ENCODE data around the gene SPOCK2. TPM values are rescaled to one million over a fixed set of nuclear protein-coding genes. Genes with fewer than 3 reads are reported as not detected.

The SPOCK2 gene
- total and polyA plus RNA-seq, 2 donors (not counting 1 experiment from before 2014, with no cell fraction given), result 39.1 to 139 TPM

GRCh38 chr10:72009051-72009424 lies 79.3 kb downstream of the SPOCK2 start:
- CTCF ChIA-PET, result no interaction called here

More at GRCh38 chr10:72009051-72009424, 79.3 kb downstream of the SPOCK2 start:
- Histone ChIP-seq H3K27me3 (replicated peaks in 1 of 4; ENCODE audit: control extremely low read depth in 1 of 4, control insufficient read depth in 3 of 4, insufficient read depth in 4 of 4, low read length in 3 of 4) (no peaks in the 10 kb centered on the region), H2AFZ (ENCODE audit: insufficient read depth, low read depth, low read length, poor library complexity, severe bottlenecking) (no peak overlapping the region), H4K20me1 (ENCODE audit: control insufficient read depth, insufficient read depth, low read length, poor library complexity, severe bottlenecking) (no peaks in the 10 kb centered on the region), H3K9me3 (ENCODE audit: control extremely low read depth in 1 of 3, control insufficient read depth in 2 of 3, insufficient read depth in 1 of 3, low read length in 2 of 3) (peaks cover 0 to 14% (median 0%) of the 10 kb centered on the region in 3 donors), H3K4me1 (ENCODE audit: control insufficient read depth in 2 of 2, insufficient read depth in 2 of 2, low read length in 2 of 2) (no peaks in the 10 kb centered on the region), H3K27ac (ENCODE audit: low read length in 2 of 2) (no peak overlapping the region), H3K79me2 (ENCODE audit: control insufficient read depth, insufficient read depth, low read length) (no peaks in the 10 kb centered on the region), H3K4me2 (replicated peaks; ENCODE audit: low read depth, low read length, poor library complexity, severe bottlenecking) (no peak overlapping the region), H3K9ac (ENCODE audit: low read length) (no peak overlapping the region), H3K36me3 (replicated peaks in 1 of 2; ENCODE audit: control extremely low read depth in 1 of 2, control insufficient read depth in 1 of 2, extremely low read depth in 1 of 2, insufficient read depth in 2 of 2, low read length in 1 of 2) (no peaks in the 10 kb centered on the region), H3K4me3 (ENCODE audit: control extremely low read depth in 1 of 5, extremely low read depth in 1 of 5, insufficient read depth in 1 of 5, low read depth in 2 of 5, low read length in 4 of 5) (no peak overlapping the region)
- H3K4me3 Mint-ChIP-seq, result no peak overlapping the region
- intact Hi-C loops (cut with micrococcal nuclease), result no loop called here
- no peak for ATAC-seq (ENCODE audit: low read depth)
- no peaks in the 10 kb centered on the region for H3K9me3 Mint-ChIP-seq (ENCODE audit: insufficient read depth)
- peaks cover 3% of the 10 kb centered on the region for H3K27me3 Mint-ChIP-seq
- WGBS (ENCODE audit: insufficient coverage), result 93% methylated on average over 7 of the region's 9 CpGs
- TF ChIP-seq, protein P1, sequence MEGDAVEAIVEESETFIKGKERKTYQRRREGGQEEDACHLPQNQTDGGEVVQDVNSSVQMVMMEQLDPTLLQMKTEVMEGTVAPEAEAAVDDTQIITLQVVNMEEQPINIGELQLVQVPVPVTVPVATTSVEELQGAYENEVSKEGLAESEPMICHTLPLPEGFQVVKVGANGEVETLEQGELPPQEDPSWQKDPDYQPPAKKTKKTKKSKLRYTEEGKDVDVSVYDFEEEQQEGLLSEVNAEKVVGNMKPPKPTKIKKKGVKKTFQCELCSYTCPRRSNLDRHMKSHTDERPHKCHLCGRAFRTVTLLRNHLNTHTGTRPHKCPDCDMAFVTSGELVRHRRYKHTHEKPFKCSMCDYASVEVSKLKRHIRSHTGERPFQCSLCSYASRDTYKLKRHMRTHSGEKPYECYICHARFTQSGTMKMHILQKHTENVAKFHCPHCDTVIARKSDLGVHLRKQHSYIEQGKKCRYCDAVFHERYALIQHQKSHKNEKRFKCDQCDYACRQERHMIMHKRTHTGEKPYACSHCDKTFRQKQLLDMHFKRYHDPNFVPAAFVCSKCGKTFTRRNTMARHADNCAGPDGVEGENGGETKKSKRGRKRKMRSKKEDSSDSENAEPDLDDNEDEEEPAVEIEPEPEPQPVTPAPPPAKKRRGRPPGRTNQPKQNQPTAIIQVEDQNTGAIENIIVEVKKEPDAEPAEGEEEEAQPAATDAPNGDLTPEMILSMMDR (IDR thresholded peaks at IDR 0.05), result no peak
- no peak for TF ChIP-seq EZH2 (IDR thresholded peaks at IDR 0.05; ENCODE audit: borderline replicate concordance, insufficient read depth, low read depth, low read length, poor library complexity, severe bottlenecking)
- peaks cover 3% of the 10 kb centered on the region for H3K4me1 Mint-ChIP-seq
- POLR2A ChIA-PET, result no interaction called here
- no peak overlapping the region for H3K27ac Mint-ChIP-seq
- no peak for DNase-seq

Other genes with a start within 250 kb of the SPOCK2 start
- gene PSAP, start 237.3 kb downstream of the SPOCK2 start, total RNA-seq, result 509 and 536 TPM in 2 replicates
- 188 and 206 TPM in 2 replicates for gene PSAP, start 237.3 kb downstream of the SPOCK2 start, polyA plus RNA-seq
- not detected in 2 replicates for gene CHST3, start 124.2 kb downstream of the SPOCK2 start, total RNA-seq
- gene CHST3, start 124.2 kb downstream of the SPOCK2 start, polyA plus RNA-seq, result 0.01 and 0.06 TPM in 2 replicates
- 128 and 132 TPM in 2 replicates for gene ANAPC16, start 127.5 kb upstream of the SPOCK2 start, total RNA-seq
- 104 and 117 TPM in 2 replicates for gene ANAPC16, start 127.5 kb upstream of the SPOCK2 start, polyA plus RNA-seq
- gene ASCC1, start 127.7 kb upstream of the SPOCK2 start, total RNA-seq, result 28.1 and 31.3 TPM in 2 replicates
- gene ASCC1, start 127.7 kb upstream of the SPOCK2 start, polyA plus RNA-seq, result 17.9 and 20.2 TPM in 2 replicates
- 103 and 110 TPM in 2 replicates for gene DDIT4, start 185.4 kb upstream of the SPOCK2 start, total RNA-seq
- 94.8 and 102 TPM in 2 replicates for gene DDIT4, start 185.4 kb upstream of the SPOCK2 start, polyA plus RNA-seq

Measured in B cell (primary cell).